PFSK-1 (cell line): Measurements from ENCODE around the gene ACTN4.

Experiments used
- FOXP2 ChIP-seq: optimal IDR thresholded peaks from 2 replicates; pipeline ENCODE3; 2011; ENCODE audit warnings: borderline replicate concordance, control low read depth, inconsistent platforms; ENCODE audit not compliant: insufficient read depth; ENCODE audit errors: extremely low read length, extremely low read depth
- POLR2AphosphoS5 ChIP-seq: IDR thresholded peaks from 2 replicates; pipeline ENCODE4 v1.6.1; 2012; ENCODE audit warnings: low read depth, mild to moderate bottlenecking, control low read depth, low read length, moderate library complexity
- REST ChIP-seq, 2 experiments: IDR thresholded peaks; 2 replicates each; pipeline versions ENCODE4 v1.6.1 to v1.8.0; 2011 to 2012; ENCODE audit warnings: low read depth in 2 of 2, low read length in 2 of 2, control low read depth in 1 of 2, inconsistent platforms in 1 of 2, mild to moderate bottlenecking in 1 of 2, moderate library complexity in 1 of 2; ENCODE audit not compliant: insufficient read depth in 1 of 2
- SIN3A ChIP-seq: IDR thresholded peaks from 2 replicates; pipeline ENCODE4 v1.6.1; 2012; ENCODE audit warnings: mild to moderate bottlenecking, low read length, moderate library complexity, borderline replicate concordance; ENCODE audit not compliant: insufficient read depth
- TAF1 ChIP-seq: IDR thresholded peaks from 2 replicates; pipeline ENCODE4 v1.6.1; 2012; ENCODE audit warnings: low read length, control low read depth, borderline replicate concordance; ENCODE audit not compliant: insufficient read depth

- TF ChIP-seq POLR2AphosphoS5 (no peak), REST (IDR thresholded peaks at IDR 0.05; ENCODE audit: insufficient read depth in 1 of 2, low read depth in 2 of 2, low read length in 2 of 2) (no peak), TAF1 (no peak), SIN3A (peak; percentile 7; the same call in 1 of the 2 replicates), FOXP2 (no peak)
These were observed 46.2 kb downstream of the ACTN4 start for GRCh38 chr19:38693380-38694223.
